ENCODE results near the gene RNF11.
"Not testable (repeated sequence)": the region's sequence is repeated elsewhere in the genome, so short reads cannot be mapped to it uniquely, and the experiment has no call there.

The RNF11 gene

GRCh38 chr1:51228471-51228870 is 7.6 kb upstream of the RNF11 start:
- not testable (repeated sequence) for DNase-seq

GRCh38 chr1:51230501-51231078 is 5.5 kb upstream of the RNF11 start:
- no peak for DNase-seq

- DNase-seq = no peak
Measured at GRCh38 chr1:51231120-51231519, 5.0 kb upstream of the RNF11 start.

- DNase-seq = no peak
Measured at GRCh38 chr1:51231896-51232295, 4.2 kb upstream of the RNF11 start.

- DNase-seq = not testable (repeated sequence)
Measured at GRCh38 chr1:51234236-51234635, 1.8 kb upstream of the RNF11 start.

- DNase-seq = peak; percentile 72
Measured at GRCh38 chr1:51234721-51235425, 1.2 kb upstream of the RNF11 start.

- peak; percentile 52 for DNase-seq
Measured at GRCh38 chr1:51236531-51237350, 668 bp downstream of the RNF11 start.

GRCh38 chr1:51237351-51238033 is 1.4 kb downstream of the RNF11 start:
- no peak for DNase-seq

- no peak for DNase-seq
Measured at GRCh38 chr1:51238034-51238403, 1.9 kb downstream of the RNF11 start.

- no peak for DNase-seq
Measured at GRCh38 chr1:51240084-51240483, 4.0 kb downstream of the RNF11 start.

- no peak for DNase-seq
Measured at GRCh38 chr1:51241119-51241518, 5.0 kb downstream of the RNF11 start.

- DNase-seq = no peak
Measured at GRCh38 chr1:51242546-51242945, 6.5 kb downstream of the RNF11 start.

- no peak for DNase-seq
Measured at GRCh38 chr1:51247022-51247421, 10.9 kb downstream of the RNF11 start.

- DNase-seq = no peak
Measured at GRCh38 chr1:51247499-51247898, 11.4 kb downstream of the RNF11 start.

- no peak for DNase-seq
Measured at GRCh38 chr1:51249445-51249844, 13.4 kb downstream of the RNF11 start.

GRCh38 chr1:51250729-51251128 is 14.7 kb downstream of the RNF11 start:
- DNase-seq = not testable (repeated sequence)

- not testable (repeated sequence) for DNase-seq
Measured at GRCh38 chr1:51251165-51251564, 15.1 kb downstream of the RNF11 start.

GRCh38 chr1:51252366-51252765 is 16.3 kb downstream of the RNF11 start:
- DNase-seq = no peak

GRCh38 chr1:51253691-51254090 is 17.6 kb downstream of the RNF11 start:
- DNase-seq = no peak

- no peak for DNase-seq
Measured at GRCh38 chr1:51255331-51255730, 19.3 kb downstream of the RNF11 start.

GRCh38 chr1:51263147-51263877 is 27.2 kb downstream of the RNF11 start:
- no peak for DNase-seq

- DNase-seq = no peak
Measured at GRCh38 chr1:51264451-51264850, 28.4 kb downstream of the RNF11 start.

GRCh38 chr1:51265618-51266017 is 29.5 kb downstream of the RNF11 start:
- no peak for DNase-seq
